Measurements from ENCODE around the gene ITIH3. TPM values are rescaled to one million over a fixed set of nuclear protein-coding genes. Genes with fewer than 3 reads are reported as not detected.

Gene ITIH3
- polyA plus RNA-seq, 1 of the 3 experiments (the other 2 are of a cell fraction) = 4.3 TPM

DNA sequence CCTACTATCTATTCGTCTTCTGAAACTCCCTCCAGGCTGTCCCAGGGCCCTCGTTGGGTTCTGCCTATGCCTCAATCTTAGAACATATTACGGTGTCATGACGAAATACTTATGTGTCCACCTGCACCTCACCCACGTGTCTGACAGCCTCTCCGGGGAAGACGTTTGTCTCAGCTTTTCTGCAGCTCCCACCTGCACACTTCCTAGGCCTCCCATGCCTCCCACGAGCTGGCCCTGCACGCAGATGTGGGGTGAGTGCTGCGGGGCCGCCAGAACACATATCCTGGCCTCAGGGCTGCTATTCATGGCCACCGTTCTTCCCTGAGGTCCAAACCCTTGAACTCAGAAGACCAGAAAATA is 47.4 kb downstream of the ITIH3 start:
- no peak overlapping the region for H3K4me2 ChIP-seq
- H3K27me3 ChIP-seq (ENCODE audit: insufficient read depth) = no peaks in the 10 kb centered on the region
- H3K9me3 ChIP-seq = no peaks in the 10 kb centered on the region
- ChIA-PET CTCF (interaction anchor here (0.7 to 1.5 kb wide), 4 partner anchors 11 to 354 kb away, joined by 3 read pairs; no protein-coding TSS in a partner anchor), POLR2A (interaction anchor here (0.6 kb wide), 1 partner anchor 290 kb away, joined by 4 read pairs; no protein-coding TSS in a partner anchor)
- TF ChIP-seq, protein P1, sequence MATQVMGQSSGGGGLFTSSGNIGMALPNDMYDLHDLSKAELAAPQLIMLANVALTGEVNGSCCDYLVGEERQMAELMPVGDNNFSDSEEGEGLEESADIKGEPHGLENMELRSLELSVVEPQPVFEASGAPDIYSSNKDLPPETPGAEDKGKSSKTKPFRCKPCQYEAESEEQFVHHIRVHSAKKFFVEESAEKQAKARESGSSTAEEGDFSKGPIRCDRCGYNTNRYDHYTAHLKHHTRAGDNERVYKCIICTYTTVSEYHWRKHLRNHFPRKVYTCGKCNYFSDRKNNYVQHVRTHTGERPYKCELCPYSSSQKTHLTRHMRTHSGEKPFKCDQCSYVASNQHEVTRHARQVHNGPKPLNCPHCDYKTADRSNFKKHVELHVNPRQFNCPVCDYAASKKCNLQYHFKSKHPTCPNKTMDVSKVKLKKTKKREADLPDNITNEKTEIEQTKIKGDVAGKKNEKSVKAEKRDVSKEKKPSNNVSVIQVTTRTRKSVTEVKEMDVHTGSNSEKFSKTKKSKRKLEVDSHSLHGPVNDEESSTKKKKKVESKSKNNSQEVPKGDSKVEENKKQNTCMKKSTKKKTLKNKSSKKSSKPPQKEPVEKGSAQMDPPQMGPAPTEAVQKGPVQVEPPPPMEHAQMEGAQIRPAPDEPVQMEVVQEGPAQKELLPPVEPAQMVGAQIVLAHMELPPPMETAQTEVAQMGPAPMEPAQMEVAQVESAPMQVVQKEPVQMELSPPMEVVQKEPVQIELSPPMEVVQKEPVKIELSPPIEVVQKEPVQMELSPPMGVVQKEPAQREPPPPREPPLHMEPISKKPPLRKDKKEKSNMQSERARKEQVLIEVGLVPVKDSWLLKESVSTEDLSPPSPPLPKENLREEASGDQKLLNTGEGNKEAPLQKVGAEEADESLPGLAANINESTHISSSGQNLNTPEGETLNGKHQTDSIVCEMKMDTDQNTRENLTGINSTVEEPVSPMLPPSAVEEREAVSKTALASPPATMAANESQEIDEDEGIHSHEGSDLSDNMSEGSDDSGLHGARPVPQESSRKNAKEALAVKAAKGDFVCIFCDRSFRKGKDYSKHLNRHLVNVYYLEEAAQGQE (IDR thresholded peaks at IDR 0.05; ENCODE audit: low read depth, low read length) = no peak
- TF ChIP-seq EP300 (IDR thresholded peaks at IDR 0.05; ENCODE audit: borderline replicate concordance in 1 of 2, low read depth in 1 of 2, low read length in 1 of 2) = no peak
- TF ChIP-seq, protein P2, sequence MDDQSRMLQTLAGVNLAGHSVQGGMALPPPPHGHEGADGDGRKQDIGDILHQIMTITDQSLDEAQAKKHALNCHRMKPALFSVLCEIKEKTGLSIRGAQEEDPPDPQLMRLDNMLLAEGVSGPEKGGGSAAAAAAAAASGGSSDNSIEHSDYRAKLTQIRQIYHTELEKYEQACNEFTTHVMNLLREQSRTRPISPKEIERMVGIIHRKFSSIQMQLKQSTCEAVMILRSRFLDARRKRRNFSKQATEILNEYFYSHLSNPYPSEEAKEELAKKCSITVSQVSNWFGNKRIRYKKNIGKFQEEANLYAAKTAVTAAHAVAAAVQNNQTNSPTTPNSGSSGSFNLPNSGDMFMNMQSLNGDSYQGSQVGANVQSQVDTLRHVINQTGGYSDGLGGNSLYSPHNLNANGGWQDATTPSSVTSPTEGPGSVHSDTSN (IDR thresholded peaks at IDR 0.05) = no peak
- no peak for TF ChIP-seq GABPA (IDR thresholded peaks at IDR 0.05; ENCODE audit: low read depth)
- TF ChIP-seq, protein P3, sequence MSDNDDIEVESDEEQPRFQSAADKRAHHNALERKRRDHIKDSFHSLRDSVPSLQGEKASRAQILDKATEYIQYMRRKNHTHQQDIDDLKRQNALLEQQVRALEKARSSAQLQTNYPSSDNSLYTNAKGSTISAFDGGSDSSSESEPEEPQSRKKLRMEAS (IDR thresholded peaks at IDR 0.05; ENCODE audit: low read depth) = no peak
- no peak for TF ChIP-seq SMC3 (IDR thresholded peaks at IDR 0.05; ENCODE audit: low read depth, low read length)
- no peak for TF ChIP-seq JUND (IDR thresholded peaks at IDR 0.05)
- TF ChIP-seq FOXJ3 (CRISPR knock-in tag; IDR thresholded peaks at IDR 0.05) = no peak
- no peak for TF ChIP-seq ELF1 (IDR thresholded peaks at IDR 0.05)
- TF ChIP-seq, protein P4, sequence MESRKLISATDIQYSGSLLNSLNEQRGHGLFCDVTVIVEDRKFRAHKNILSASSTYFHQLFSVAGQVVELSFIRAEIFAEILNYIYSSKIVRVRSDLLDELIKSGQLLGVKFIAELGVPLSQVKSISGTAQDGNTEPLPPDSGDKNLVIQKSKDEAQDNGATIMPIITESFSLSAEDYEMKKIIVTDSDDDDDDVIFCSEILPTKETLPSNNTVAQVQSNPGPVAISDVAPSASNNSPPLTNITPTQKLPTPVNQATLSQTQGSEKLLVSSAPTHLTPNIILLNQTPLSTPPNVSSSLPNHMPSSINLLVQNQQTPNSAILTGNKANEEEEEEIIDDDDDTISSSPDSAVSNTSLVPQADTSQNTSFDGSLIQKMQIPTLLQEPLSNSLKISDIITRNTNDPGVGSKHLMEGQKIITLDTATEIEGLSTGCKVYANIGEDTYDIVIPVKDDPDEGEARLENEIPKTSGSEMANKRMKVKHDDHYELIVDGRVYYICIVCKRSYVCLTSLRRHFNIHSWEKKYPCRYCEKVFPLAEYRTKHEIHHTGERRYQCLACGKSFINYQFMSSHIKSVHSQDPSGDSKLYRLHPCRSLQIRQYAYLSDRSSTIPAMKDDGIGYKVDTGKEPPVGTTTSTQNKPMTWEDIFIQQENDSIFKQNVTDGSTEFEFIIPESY (IDR thresholded peaks at IDR 0.05; ENCODE audit: borderline replicate concordance, low read depth) = no peak
- no peak for TF ChIP-seq TCF12 (IDR thresholded peaks at IDR 0.05)
- TF ChIP-seq RCOR1 (IDR thresholded peaks at IDR 0.05; ENCODE audit: low read length) = no peak
- TF ChIP-seq CHD2 (IDR thresholded peaks at IDR 0.05; ENCODE audit: low read length, partially characterized antibody) = no peak
- TF ChIP-seq FOXM1 (IDR thresholded peaks at IDR 0.05; ENCODE audit: low read depth) = no peak
- TF ChIP-seq NRF1 (IDR thresholded peaks at IDR 0.05; ENCODE audit: low read depth, low read length) = no peak
- TF ChIP-seq, protein P5, sequence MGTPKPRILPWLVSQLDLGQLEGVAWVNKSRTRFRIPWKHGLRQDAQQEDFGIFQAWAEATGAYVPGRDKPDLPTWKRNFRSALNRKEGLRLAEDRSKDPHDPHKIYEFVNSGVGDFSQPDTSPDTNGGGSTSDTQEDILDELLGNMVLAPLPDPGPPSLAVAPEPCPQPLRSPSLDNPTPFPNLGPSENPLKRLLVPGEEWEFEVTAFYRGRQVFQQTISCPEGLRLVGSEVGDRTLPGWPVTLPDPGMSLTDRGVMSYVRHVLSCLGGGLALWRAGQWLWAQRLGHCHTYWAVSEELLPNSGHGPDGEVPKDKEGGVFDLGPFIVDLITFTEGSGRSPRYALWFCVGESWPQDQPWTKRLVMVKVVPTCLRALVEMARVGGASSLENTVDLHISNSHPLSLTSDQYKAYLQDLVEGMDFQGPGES (IDR thresholded peaks at IDR 0.05; ENCODE audit: low read depth, low read length) = no peak
- no peak for TF ChIP-seq TEAD4 (IDR thresholded peaks at IDR 0.05; ENCODE audit: borderline replicate concordance, insufficient read depth)
- TF ChIP-seq, protein P6, sequence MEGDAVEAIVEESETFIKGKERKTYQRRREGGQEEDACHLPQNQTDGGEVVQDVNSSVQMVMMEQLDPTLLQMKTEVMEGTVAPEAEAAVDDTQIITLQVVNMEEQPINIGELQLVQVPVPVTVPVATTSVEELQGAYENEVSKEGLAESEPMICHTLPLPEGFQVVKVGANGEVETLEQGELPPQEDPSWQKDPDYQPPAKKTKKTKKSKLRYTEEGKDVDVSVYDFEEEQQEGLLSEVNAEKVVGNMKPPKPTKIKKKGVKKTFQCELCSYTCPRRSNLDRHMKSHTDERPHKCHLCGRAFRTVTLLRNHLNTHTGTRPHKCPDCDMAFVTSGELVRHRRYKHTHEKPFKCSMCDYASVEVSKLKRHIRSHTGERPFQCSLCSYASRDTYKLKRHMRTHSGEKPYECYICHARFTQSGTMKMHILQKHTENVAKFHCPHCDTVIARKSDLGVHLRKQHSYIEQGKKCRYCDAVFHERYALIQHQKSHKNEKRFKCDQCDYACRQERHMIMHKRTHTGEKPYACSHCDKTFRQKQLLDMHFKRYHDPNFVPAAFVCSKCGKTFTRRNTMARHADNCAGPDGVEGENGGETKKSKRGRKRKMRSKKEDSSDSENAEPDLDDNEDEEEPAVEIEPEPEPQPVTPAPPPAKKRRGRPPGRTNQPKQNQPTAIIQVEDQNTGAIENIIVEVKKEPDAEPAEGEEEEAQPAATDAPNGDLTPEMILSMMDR (IDR thresholded peaks at IDR 0.05) = no peak
- no peak for TF ChIP-seq RFX5 (IDR thresholded peaks at IDR 0.05; ENCODE audit: low read length)
- TF ChIP-seq POLR2AphosphoS5 (IDR thresholded peaks at IDR 0.05; ENCODE audit: low read depth, low read length) = no peak
- H4K20me1 ChIP-seq (ENCODE audit: insufficient read depth) = no peaks in the 10 kb centered on the region
- H3K4me3 ChIP-seq (ENCODE audit: low read depth in 2 of 2, low read length in 1 of 2) = no peak overlapping the region
- 88% methylated on average over 12 of the region's 12 CpGs for WGBS (ENCODE audit: low lambda C conversion rate)
- H2AFZ ChIP-seq (ENCODE audit: low read depth) = no peak overlapping the region
- H3F3A ChIP-seq (replicated peaks; ENCODE audit: insufficient read depth) = no peaks in the 10 kb centered on the region
- H3K27ac ChIP-seq (ENCODE audit: low read depth in 2 of 2, low read length in 1 of 2) = no peak overlapping the region
- no peaks in the 10 kb centered on the region for H3K4me1 ChIP-seq (ENCODE audit: control insufficient read depth in 1 of 2, insufficient read depth in 2 of 2, low read depth in 1 of 2, low read length in 1 of 2)
- no peak overlapping the region for H3K9ac ChIP-seq
- no peaks in the 10 kb centered on the region for H3K9me2 ChIP-seq
- H3K79me2 ChIP-seq (ENCODE audit: insufficient read depth) = no peaks in the 10 kb centered on the region
- DNase-seq = no peak
- H3K36me3 ChIP-seq (replicated peaks in 1 of 2; ENCODE audit: control insufficient read depth in 1 of 2, insufficient read depth in 2 of 2, low read length in 1 of 2) = peaks cover 0 to 21% of the 10 kb centered on the region in 2 experiments
